GM20000 (cell line): ENCODE results near the gene SGSM2.

Experiments
- DNase-seq: peaks from one replicate; pipeline ENCODE4 v3.0.0; 2012; ENCODE audit warnings: low spot score
- TF ChIP-seq, protein P1 (sequence below): IDR thresholded peaks from 2 replicates; pipeline ENCODE4 v1.5.1; 2012; ENCODE audit warnings: mild to moderate bottlenecking, control low read depth; ENCODE audit errors: extremely low read depth, missing control alignments

SGSM2 gene

DNA sequence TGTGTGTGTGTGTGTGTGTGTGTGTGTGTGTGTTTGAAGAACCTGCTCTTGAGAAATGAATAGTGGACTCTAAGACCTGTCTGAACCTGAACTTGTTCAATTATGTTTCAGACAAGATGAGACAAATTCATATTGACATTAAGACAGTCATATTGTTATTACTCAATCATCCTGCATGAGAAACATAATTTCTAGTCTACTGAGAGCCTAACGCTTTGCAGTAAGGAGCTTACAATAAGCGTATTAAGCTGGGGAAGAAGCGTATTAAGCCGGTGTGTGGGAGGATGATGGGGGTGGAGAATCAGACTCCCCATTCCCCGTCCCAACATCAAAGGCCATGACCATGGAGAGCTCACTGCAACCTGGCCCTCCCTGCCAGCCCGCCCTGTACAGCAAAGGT is 86.0 kb downstream of the SGSM2 start:
- DNase-seq: no peak
- TF ChIP-seq, protein P1, sequence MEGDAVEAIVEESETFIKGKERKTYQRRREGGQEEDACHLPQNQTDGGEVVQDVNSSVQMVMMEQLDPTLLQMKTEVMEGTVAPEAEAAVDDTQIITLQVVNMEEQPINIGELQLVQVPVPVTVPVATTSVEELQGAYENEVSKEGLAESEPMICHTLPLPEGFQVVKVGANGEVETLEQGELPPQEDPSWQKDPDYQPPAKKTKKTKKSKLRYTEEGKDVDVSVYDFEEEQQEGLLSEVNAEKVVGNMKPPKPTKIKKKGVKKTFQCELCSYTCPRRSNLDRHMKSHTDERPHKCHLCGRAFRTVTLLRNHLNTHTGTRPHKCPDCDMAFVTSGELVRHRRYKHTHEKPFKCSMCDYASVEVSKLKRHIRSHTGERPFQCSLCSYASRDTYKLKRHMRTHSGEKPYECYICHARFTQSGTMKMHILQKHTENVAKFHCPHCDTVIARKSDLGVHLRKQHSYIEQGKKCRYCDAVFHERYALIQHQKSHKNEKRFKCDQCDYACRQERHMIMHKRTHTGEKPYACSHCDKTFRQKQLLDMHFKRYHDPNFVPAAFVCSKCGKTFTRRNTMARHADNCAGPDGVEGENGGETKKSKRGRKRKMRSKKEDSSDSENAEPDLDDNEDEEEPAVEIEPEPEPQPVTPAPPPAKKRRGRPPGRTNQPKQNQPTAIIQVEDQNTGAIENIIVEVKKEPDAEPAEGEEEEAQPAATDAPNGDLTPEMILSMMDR: no peak

GRCh38 chr17:2427215-2427614 is 89.9 kb downstream of the SGSM2 start:
- DNase-seq: no peak
- TF ChIP-seq, protein P1: no peak

DNA sequence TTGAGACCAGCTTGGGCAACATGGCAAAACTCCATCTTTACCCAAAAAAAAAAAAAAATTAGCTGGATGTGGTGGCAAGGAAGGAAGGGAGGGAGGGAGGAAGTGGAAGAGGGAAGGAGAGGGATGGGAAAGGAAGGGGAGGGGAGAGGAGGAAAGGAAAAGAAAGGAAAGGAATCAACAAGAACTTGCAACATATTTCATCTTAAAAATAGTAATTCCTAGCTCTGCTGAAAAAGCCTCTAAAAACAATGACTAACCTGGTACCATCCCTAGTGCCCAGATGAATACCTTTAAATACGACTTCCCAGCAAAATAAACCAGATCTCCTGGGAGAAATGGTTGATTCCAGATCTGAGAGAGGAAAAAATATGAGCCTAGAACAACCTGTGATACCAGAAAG is 90.6 kb downstream of the SGSM2 start:
- TF ChIP-seq, protein P1: no peak
- no peak for DNase-seq
